HG03280 (cell line): ENCODE measurements around the gene ZRANB1.

Experiments used
- ATAC-seq: cut with Tn5 transposase; IDR thresholded peaks from one replicate; pipeline ENCODE4 v1.9.1; 2021; ENCODE audit warnings: mild to moderate bottlenecking, moderate library complexity; ENCODE audit not compliant: unreplicated experiment

The ZRANB1 gene

DNA sequence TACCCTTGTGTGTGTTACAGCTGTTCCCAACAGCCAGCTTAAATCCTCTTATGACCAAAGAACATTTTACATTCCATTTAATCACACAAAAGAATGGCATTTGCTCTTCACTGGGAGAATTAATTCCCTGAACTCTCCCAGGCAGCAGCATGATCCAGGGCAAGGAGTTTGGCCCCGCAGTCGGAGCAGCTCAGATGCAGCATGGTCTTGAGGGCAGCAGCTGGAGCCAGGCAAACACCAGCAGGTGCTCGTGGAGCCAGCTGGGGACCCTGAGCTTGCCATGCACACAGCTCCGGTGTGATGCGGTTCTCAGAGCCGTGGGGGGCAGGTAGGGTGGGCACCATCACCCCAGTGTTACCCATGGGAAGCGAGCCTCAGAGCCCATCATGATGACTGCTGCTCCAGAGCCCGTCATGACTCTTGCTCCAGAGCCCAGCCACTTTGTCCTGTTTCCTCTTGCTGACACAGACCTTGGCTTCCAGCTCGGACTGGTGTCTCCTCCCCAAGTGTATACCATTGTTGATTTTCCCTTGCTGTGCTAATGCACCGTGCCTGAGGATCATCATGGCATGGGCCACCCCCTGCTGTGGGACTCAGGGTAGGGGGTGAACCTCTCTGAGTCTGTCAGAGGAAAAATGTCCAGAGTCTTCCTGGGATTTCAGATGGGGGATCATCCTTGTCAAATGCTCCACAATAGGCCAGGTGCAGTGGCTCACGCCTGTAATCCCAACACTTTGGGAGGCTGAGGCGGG is 75.8 kb downstream of the ZRANB1 start:
- no peak for ATAC-seq

DNA sequence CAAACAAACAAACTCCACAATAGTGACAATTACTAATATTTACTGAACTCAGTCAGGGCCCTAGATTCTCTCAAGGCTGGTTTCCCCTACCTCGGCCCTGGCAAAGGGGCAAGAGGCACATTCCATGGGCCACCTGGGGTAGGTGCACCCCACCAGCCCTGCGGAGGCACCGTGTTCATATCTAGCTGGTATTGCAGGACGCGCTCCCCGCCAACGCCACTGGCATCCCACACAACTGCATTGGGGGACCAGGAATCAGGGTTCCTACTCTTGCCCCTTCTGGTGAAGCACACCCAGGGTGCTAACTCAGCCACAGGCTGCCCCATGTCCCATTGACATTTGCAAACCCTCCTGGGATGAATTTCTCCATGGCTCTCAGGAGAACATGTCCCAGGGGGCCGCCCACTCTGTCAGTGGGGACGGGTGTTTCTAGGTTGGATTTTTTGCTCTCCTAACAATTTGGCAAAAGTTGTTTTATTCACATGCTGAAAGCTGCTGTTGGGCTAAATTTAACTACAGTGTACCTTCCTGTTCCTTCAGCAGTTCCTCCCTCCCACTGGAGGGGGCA is 76.7 kb downstream of the ZRANB1 start:
- no peak for ATAC-seq

DNA sequence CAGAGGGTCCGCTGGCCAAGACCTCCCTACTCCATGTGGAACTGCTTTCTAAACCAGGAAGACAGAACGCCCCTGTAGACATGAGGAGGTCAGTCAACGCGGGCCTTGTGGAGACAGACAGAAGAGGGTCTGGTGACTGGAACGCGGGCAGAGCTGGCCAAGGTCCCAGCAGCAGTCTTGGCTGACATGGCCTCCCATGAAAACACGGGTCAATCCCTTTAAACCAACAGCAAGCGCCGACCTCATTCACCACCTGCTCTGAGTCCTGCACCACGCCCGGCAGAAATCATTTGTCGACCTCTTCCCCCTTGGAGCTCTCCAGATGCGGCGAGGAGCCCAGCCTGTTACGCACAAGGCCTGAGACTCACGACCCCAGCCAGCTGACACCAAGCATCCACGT is 78.5 kb downstream of the ZRANB1 start:
- no peak for ATAC-seq

DNA sequence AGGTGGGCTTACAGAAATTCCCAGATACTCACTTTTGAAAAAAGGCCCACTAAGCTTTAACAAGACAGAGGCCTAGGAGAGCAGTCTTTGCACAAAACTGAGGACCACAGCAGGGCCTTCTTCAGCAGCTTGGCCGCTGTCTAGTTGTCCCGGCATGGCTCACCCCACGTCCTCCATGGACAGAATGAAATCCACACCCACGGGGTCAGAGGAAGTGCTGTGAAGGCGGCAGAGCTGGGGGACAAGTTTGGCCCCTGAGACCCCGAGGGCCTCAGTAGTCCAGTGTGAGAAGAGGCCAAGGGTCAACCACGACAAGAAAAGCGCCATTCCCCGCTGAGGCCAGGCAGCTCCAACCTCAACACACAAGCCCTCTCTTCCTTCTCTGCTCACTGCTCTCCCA is 78.9 kb downstream of the ZRANB1 start:
- no peak for ATAC-seq

DNA sequence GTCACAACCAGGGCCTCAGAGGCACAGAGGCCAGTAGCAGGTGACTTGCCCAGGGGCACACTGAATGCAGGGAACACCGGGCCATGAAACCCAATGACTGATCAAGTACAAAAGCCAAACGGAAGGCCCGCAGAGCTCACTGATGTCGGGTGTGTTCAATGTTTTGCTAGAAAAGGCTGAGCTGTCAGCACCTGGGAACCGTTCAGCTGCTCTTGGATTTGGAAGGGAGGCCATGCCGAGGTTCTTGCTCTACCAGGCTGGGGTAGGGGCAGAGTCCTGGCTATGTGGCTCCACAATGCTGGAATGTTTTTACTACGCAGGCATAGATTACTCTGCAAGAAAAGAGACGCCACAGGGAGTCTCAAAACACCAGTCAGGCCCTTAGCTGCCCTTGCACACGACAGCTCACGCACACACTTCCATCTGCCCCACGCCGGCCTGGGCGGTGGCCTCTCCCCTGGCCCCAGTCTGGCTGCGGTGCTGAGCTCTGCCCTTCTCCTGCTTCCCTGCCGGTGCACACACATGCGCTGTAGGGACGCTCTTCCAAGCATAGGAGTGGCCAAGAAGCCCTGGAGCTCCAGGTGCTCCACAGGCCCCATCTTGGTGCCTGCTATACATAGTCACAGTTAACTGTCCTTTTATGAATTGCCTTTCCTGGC is 79.9 kb downstream of the ZRANB1 start:
- ATAC-seq, result no peak

DNA sequence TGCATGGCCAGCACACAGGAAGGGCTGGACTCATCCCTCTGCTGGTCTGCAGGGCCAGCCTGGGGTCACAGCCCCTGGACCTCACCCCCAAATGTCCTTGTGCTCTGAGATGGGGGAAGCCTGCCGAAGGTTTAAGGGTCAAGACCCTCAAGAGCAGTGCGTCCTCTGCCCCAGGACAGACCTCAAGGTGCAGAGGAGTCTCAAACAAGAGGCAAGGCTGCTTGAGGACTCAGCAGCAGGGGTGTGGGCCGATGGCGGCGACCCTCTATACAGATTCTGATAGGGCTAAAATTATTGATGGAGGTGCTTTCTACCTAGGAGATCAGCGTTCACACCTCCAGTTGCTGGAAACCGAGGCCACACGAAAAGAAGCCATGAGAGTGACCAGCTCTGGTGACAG is 80.7 kb downstream of the ZRANB1 start:
- ATAC-seq, result no peak

DNA sequence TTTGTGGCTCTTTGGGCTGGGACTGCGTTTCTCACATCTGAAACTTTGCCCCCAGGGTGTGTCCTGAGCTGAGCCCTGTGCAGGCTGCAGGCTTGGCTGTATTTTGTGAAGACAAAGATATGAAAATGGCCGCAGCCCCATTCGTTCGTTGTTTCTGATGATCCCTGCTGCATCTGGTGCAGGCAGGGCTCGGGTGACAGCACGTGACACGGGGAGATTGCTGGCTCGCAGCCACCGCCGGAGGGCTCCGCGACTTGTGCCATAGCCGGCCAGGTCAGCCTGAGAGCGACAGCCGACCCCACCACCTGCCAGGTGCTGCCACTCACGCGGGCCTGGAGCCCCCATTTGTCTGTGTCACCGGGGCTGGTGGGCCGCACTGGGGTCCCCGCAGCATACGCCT is 81.3 kb downstream of the ZRANB1 start:
- ATAC-seq, result no peak

DNA sequence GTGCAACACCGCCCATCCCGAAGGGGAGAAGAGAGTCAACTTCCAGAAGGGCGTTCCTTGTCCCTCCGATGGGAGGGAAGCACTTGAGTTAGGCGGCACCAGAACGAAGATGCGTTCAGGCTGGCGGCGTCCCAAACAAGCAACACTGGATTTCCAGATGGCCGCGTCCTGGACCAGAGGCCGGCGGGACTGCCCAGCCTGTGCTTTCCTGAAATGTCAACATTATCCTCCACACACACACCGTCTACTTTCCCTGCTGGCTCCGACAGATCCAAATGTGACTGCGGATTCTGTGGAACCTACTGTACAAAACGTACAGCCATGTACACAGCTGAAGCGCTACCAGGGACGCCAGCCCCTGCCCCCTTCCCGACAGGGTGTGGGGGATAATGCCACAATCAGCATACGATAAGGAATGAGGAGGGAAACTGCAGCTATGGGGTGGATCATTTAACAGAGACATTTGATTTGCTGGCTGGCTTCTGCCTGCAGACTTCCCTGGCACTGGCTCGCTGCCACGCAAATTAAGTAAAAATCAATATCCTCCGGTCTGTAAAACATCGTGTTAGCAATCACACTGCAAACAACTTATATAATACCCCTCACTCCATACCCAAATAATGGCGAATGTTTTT is 82.1 kb downstream of the ZRANB1 start:
- no peak for ATAC-seq

DNA sequence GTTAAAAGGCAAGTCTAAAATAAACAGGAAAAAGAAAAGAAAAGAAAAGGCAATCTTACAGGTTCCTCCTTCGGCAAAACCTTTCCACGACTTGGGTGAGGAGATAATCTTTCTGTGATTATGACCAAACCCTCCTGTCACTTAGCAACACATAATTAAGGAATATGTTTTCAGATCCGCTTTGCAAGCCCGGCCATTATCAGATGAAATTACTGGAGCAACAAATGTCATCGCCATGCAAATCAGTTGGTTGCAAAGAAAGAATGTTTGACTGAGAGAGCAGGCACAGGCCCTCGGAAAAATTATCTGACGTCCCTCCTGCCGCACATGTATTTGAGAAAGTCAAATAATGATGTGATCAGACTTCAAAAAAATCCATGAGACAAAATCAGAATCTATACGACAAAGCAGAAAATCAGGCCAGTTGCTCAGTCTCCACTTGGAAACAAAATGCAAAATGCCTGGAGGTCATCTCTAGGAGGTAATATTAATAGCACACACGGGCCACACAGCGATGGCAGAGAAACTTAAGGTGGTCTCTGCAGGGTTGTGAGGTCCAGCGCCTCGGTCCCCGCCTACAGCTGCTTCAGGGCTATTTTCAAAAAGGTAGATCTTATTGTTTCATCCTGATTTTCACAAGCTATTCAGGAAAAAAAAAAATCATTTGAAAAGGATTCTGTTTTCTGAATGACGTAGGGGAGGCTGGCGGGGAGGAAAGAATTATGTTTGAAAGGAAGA is 82.7 kb downstream of the ZRANB1 start:
- no peak for ATAC-seq

DNA sequence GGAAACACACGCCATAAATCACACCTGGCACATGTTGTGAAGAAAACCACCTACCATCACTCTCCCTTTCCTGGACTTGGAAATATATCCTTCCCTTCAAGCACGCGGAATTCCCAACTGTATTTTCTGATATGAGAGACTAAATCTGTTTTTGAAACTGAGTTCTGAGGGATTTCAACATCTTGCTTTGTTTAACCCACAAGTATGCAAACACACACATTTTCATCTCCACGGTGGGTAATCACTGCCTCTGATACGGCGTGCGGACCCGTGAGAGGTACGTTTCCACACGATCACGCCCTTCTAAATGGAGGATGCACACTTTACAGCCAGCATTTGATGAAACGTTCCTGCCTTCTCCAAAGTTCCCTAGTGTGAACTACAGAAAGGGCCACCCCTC is 83.4 kb downstream of the ZRANB1 start:
- ATAC-seq, result no peak

DNA sequence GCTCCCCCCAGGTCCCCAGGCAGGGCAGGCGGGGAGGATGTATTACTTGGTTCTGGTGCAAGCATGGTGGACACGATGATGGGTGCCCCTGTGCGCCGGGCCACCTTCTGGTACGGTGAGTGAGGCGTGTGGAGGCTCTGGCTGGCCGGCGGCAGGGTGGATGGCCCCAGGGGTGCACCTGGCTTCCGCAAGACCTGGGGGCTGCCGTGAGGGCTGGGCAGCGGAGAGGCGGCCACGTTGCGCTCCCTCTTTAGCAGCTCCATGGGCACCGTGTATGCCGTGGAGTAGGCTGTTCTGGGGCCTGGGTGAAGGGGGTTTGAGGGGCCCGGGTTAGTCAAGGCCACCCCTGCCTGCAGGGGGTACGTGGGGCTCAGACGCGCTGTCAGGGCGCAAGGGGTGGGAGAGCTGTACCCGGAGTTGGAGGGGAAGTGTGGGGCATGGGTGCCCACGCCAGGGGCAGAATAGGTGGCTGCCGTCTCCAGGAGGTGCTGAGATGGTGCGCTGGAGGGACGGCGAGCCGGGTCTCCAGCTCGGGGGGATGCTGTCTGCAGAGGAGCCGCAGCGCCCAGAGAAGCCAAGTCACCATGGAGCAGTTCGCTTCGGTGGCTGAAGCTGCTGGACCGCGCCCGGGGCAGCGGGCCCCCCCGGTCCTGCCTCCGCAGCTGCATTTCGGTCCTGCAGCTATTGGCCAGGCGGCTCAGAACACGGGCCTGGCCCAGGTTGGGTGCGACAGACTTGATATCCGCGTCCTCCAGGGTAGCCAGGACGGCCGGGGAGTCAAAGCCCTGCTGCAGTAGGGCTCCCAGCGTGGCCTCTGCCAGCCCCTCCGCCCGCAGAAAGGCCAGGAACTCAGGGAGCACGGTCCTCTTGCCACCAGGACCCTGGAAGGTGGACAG is 84.4 kb downstream of the ZRANB1 start:
- ATAC-seq, result no peak

DNA sequence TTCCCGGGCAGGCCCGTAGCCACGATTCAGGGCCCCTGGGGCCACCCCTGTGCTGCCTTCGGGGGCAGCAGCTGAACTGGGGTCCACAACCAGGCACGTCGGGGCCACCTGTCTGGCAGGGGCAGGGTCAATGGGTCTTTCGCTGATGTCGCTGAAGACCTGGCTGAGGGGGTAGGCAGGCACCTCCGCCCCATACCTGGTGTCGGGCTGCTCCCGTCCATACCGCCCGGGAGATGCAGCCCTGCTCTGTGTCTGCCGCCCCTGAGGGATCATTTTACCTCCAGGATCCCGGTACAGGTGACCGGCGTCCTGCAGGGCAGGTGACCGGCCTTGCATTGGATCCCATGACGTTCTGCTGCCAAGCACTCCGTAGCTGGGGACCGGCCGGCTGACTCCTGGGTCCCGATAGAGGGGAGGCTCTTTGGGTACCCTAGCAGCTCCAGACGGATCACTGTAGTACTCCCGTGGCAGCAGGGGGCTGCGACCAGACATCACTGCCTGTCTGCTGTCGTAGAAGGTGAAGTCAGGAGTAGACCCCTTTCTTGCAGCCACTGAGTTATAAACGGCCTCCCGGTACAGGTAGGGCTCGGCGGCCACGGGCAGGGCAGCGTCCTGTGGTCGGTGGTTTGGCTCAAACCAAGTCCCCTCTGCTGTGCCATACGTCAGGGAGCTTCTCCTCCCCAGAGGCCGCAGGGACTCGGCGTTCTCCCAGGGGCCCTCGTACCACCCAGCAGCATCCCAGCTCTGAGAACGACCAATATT is 85.2 kb downstream of the ZRANB1 start:
- ATAC-seq, result no peak

DNA sequence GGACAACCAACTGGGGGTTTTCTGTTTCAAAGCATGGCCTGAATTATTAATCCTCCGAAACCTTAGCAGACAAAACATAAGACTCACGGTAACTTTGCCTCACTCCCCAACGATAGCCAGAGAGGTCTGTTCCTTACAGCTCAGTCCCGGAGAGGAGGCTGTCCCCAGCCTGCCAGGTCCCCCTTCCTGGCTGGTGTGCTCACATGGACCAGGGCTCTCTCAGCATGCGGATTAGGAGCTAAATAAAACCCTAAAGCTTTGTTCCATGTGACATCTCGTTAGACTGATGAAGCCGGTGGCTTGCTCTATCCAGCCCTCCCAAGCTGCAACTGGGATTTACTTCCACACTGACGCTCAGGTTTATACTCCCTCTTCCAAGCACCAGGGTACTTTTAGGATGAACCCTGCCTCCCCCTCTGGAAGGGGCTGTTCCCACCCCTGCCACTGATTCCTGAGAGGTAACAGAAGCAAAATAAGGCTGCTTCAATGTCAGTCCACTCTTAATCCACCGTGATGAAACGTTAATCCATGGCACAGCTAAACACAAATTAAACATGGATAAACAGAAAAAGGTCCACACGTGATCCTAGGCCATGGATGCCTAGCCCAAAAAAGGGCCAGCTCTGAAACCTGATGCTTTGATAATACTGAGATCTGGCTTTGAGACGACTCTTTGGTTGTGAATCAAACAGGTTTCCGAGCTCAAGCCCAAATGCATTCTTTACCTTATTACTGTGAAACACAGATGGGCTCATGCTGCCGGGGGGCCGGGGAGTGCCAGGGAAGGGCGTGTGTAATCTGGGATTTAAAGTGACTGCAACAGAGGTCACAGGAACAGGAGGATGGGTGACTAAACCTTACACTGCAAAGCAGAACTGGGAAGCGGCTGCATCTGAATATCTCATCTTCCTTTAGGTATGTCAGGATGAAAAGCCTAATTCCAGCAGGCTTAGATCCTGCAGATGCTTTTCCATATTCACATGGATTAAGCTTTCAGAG is 86.2 kb downstream of the ZRANB1 start:
- ATAC-seq, result no peak

DNA sequence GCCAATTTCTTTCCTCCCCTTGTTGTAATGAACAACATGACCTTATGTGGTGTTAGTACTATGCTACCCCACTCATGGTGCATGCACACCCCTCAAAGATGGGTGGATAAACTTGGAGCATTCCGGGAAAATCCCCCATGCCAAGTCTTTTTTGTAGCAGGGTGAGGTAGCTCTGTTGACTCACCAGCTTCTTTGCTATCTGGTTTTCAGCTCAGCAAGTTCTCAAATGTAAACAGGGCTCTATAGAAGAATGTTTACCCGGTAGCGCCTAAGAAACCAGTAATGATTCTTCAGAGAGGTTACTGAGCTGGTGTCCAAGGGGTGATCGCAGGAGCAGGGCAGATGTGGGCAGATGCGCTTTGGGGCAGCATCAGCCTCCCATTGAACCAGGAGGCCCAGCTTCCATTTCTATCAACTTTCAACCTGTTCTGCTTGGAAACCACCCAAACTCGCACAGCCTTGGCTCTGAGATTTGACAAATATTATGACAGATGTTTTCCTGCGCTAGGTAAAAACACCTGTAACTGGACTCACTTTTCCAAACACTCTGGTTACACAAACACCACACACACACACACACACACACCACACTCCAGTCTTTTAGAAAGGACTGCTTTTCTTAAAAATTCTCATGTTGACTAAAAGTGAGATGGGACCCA is 87.8 kb downstream of the ZRANB1 start:
- ATAC-seq, result no peak

DNA sequence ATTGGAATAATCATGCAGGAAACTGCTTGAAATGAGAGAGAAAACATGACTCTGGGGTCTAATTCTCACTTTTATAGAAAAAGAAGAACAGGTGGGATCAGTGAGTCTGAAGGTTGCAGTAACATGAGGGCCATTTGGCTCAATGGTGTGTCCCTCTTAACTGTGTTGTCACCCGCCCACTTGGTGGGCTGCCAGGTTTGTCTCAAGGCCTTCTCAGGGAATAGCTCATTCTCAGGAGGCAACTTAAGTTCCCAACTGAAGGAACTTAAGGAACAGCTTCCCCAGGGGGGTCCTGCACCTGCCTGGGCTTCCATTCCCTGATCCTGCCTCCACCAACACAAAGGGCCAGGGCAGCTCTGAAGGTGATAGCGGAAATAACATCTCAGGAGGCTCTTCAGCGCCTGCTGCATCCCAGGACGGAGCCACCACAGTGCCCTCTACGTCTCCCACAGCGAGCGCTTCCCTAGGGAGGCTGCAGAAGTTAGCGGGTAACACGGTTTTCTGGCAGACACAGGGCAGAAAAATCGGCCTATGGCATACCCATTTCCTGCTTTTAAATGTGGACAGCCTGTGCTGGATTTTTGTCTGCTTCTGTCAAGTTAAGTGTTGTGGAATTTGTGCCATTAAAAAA is 88.8 kb downstream of the ZRANB1 start:
- ATAC-seq, result no peak

DNA sequence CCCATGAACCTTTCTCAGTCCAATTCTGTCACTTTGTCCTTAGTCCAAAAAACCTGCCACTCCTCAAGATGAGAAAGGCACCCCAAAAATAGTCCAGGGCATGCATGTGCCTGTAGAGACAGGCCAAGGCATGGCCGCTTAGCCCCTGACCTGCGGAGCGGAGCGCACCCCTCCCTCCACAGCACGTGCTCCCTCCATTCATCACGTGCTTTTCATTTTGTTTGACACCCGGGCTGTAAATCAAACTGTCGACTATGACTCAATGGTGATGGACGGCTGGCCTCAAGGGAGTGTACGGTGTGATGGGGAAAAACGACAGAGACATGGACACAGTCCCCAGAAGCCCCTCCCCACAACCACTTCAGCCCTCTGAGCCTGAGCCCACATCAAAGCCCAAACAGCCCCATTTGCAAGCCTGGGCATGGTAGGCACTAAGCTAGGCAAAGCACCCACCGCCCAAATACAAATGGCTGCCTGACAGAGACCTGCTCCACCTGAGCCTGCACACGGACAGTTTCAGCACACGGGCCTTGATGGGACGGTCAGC is 90.6 kb downstream of the ZRANB1 start:
- no peak for ATAC-seq
